H9 (cell line): ENCODE measurements around the gene BICRAL. TPM values are rescaled to one million over a fixed set of nuclear protein-coding genes. Genes with fewer than 3 reads are reported as not detected.
A peak's percentile ranks its signal among the peaks of the same experiment; 100 is the strongest.

ENCODE experiments used
- DNase-seq: peaks from one replicate; pipeline ENCODE4 v3.0.0-alpha.2; 2017
- H2AFZ ChIP-seq: one replicate; pipeline ENCODE4 v1.6.1; 2013; ENCODE audit warnings: mild to moderate bottlenecking, low read length, control low read depth, moderate library complexity
- H2AK5ac ChIP-seq: 2 replicates; pipeline ENCODE4 v1.6.1; 2013; ENCODE audit warnings: low read length, control low read depth, mixed read lengths; ENCODE audit not compliant: insufficient read length
- H2BK120ac ChIP-seq: one replicate; pipeline ENCODE4 v1.6.1; 2013; ENCODE audit warnings: low read depth, mild to moderate bottlenecking, low read length, control low read depth, inconsistent platforms; ENCODE audit not compliant: poor library complexity, severe bottlenecking
- H2BK12ac ChIP-seq: 2 replicates; pipeline ENCODE4 v1.6.1; 2013; ENCODE audit warnings: low read length, control low read depth, mixed read lengths, low read depth; ENCODE audit not compliant: insufficient read length
- H2BK15ac ChIP-seq: 2 replicates; pipeline ENCODE4 v1.6.1; 2013; ENCODE audit warnings: low read depth, low read length, control low read depth
- H2BK20ac ChIP-seq: one replicate; pipeline ENCODE4 v1.6.1; 2013; ENCODE audit warnings: low read depth, mild to moderate bottlenecking, low read length, control low read depth, inconsistent platforms; ENCODE audit not compliant: poor library complexity, severe bottlenecking
- H2BK5ac ChIP-seq: 2 replicates; pipeline ENCODE4 v1.6.1; 2013; ENCODE audit warnings: low read length, control low read depth, mixed read lengths; ENCODE audit not compliant: insufficient read length
- H3K14ac ChIP-seq: 2 replicates; pipeline ENCODE4 v1.6.1; 2013; ENCODE audit warnings: low read length, control low read depth; ENCODE audit not compliant: insufficient read depth
- H3K18ac ChIP-seq: 2 replicates; pipeline ENCODE4 v1.6.1; 2013; ENCODE audit warnings: low read depth, mild to moderate bottlenecking, mixed read lengths, low read length, control low read depth; ENCODE audit not compliant: insufficient read length
- H3K23ac ChIP-seq: 2 replicates; pipeline ENCODE4 v1.6.1; 2013; ENCODE audit warnings: low read length, control low read depth, mixed read lengths, low read depth; ENCODE audit not compliant: insufficient read length
- H3K23me2 ChIP-seq: 2 replicates; pipeline ENCODE4 v1.6.1; 2013; ENCODE audit warnings: low read depth, mild to moderate bottlenecking, mixed read lengths, low read length, control low read depth; ENCODE audit not compliant: insufficient read length, poor library complexity, severe bottlenecking
- H3K27ac ChIP-seq: 2 replicates; pipeline ENCODE4 v1.5.1; 2013; ENCODE audit warnings: low read length, control low read depth, mixed read lengths, low read depth; ENCODE audit not compliant: insufficient read length
- H3K27me3 ChIP-seq: 2 replicates; pipeline ENCODE4 v1.6.1; 2013; ENCODE audit warnings: low read length, control low read depth, inconsistent platforms; ENCODE audit not compliant: insufficient read depth
- H3K4ac ChIP-seq: 2 replicates; pipeline ENCODE4 v1.6.1; 2013; ENCODE audit warnings: low read depth, mild to moderate bottlenecking, control low read depth, inconsistent platforms, low read length, moderate library complexity
- H3K4me1 ChIP-seq: 2 replicates; pipeline ENCODE4 v1.6.1; 2013; ENCODE audit warnings: low read length, control low read depth, inconsistent platforms; ENCODE audit not compliant: insufficient read depth
- H3K4me2 ChIP-seq: 2 replicates; pipeline ENCODE4 v1.6.1; 2013; ENCODE audit warnings: low read length, control low read depth, mixed read lengths; ENCODE audit not compliant: insufficient read length, insufficient read depth
- H3K56ac ChIP-seq: 2 replicates; pipeline ENCODE4 v1.6.1; 2013; ENCODE audit warnings: low read depth, mild to moderate bottlenecking, mixed read lengths, low read length, control low read depth; ENCODE audit not compliant: insufficient read length
- H3K79me1 ChIP-seq: 2 replicates; pipeline ENCODE4 v1.6.1; 2013; ENCODE audit warnings: low read depth, mild to moderate bottlenecking, moderate library complexity, low read length, control low read depth, inconsistent platforms; ENCODE audit not compliant: insufficient read depth, poor library complexity, severe bottlenecking
- H3K79me2 ChIP-seq: 2 replicates; pipeline ENCODE4 v1.6.1; 2013; ENCODE audit warnings: low read length, control low read depth, inconsistent platforms; ENCODE audit not compliant: insufficient read depth
- H3K9ac ChIP-seq: 2 replicates; pipeline ENCODE4 v1.6.1; 2013; ENCODE audit warnings: low read length, control low read depth, mixed read lengths; ENCODE audit not compliant: insufficient read length; ENCODE audit errors: extremely low read depth
- H3K9me3 ChIP-seq: one replicate; pipeline ENCODE4 v1.6.1; 2013; ENCODE audit warnings: low read depth, low read length, inconsistent platforms; ENCODE audit not compliant: control insufficient read depth
- H3T11ph ChIP-seq: one replicate; pipeline ENCODE4 v1.6.1; 2013; ENCODE audit warnings: mild to moderate bottlenecking, low read length, control low read depth, inconsistent platforms
- H4K20me1 ChIP-seq: one replicate; pipeline ENCODE4 v1.6.1; 2013; ENCODE audit not compliant: control insufficient read depth, insufficient read length, insufficient read depth
- H4K5ac ChIP-seq: 2 replicates; pipeline ENCODE4 v1.6.1; 2013; ENCODE audit warnings: low read depth, mild to moderate bottlenecking, mixed read lengths, low read length, control low read depth; ENCODE audit not compliant: insufficient read length
- H4K8ac ChIP-seq: replicated peaks from 2 replicates; pipeline ENCODE4 v1.6.1; 2013; ENCODE audit warnings: low read length, control low read depth, mixed read lengths, low read depth; ENCODE audit not compliant: insufficient read length
- H4K91ac ChIP-seq: 2 replicates; pipeline ENCODE4 v1.6.1; 2013; ENCODE audit warnings: low read depth, mild to moderate bottlenecking, moderate library complexity, mixed read lengths, low read length, control low read depth; ENCODE audit not compliant: insufficient read length
- H3K27ac Mint-ChIP-seq, 3 experiments: 2 replicates in 2 of 3; 3 replicates in 1 of 3; pipeline ENCODE4 v1.8.0; 2020 to 2021; ENCODE audit warnings: mixed read lengths in 3 of 3, mild to moderate bottlenecking in 1 of 3, moderate library complexity in 1 of 3
- H3K27me3 Mint-ChIP-seq: 2 replicates; pipeline ENCODE4 v1.8.0; 2021; ENCODE audit warnings: low read depth, mild to moderate bottlenecking, moderate library complexity, mixed read lengths
- H3K36me3 Mint-ChIP-seq, 3 experiments: 2 replicates in 2 of 3; 3 replicates in 1 of 3; pipeline ENCODE4 v1.8.0; 2020 to 2021; ENCODE audit warnings: low read depth in 3 of 3, mixed read lengths in 3 of 3; ENCODE audit not compliant: insufficient read depth in 1 of 3
- H3K4me1 Mint-ChIP-seq, 2 experiments: 2 replicates each; pipeline ENCODE4 v1.8.0; 2020; ENCODE audit warnings: mixed read lengths in 2 of 2
- H3K4me3 Mint-ChIP-seq, 2 experiments: 2 replicates in 1 of 2; 3 replicates in 1 of 2; pipeline ENCODE4 v1.8.0; 2020 to 2021; ENCODE audit warnings: mild to moderate bottlenecking in 2 of 2, mixed read lengths in 2 of 2, moderate library complexity in 1 of 2
- H3K9me3 Mint-ChIP-seq, 2 experiments: 2 replicates in 1 of 2; 3 replicates in 1 of 2; pipeline ENCODE4 v1.8.0; 2020; ENCODE audit warnings: mild to moderate bottlenecking in 2 of 2, mixed read lengths in 2 of 2, moderate library complexity in 1 of 2
- WGBS: extraction: QIAGEN DNeasy Blood & Tissue Kit; methylation state at CpG from one replicate; pipeline ENCODE4 v1.1.7; 2013; ENCODE audit warnings: missing lambda C conversion rate, low lambda C conversion rate, mixed read lengths; ENCODE audit not compliant: insufficient read length; ENCODE audit errors: extremely low coverage; 5-methylcytosine and 5-hydroxymethylcytosine counted together
- total RNA-seq: library from RNA; stranded (reverse); gene quantifications from 2 replicates; pipeline ENCODE4 v1.2.1, GENCODE V29; 2021
- TF ChIP-seq, protein P1 (sequence below): fragments of 200-600 bp; sonication (generic); conservative IDR thresholded peaks from 3 replicates; pipeline ENCODE4 v1.8.0; 2021; ENCODE audit warnings: antibody characterized with exemption, mild to moderate bottlenecking

BICRAL gene
- total RNA-seq, 1 experiment from 2014 or later, result 9.8 TPM

DNA sequence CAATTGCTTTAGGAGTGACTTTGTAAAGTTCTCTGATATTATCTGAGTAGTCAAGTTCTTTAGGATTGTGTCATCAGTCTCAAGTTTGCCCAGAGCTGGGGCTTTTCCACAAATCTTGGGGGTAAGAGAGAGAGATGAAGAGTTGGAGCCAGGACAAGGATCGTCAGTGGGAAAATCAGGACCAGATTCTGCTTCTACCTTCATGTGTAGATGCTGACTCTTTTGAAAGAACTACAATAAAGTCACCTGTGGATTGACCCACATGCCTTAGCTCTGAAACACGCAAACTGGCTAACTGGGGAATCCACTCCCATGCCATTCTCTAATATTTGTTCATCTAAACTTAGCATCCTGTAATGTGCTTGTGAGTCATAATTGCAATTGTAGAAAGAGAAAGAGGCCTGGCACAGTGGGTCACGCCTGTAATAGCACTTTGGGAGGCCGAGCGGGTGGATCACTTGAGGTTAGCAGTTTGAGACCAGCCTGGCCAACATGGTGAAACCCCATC, 15.6 kb upstream of the BICRAL start:
- Histone ChIP-seq H3K4ac (no peak overlapping the region), H3K4me1 (peaks cover 8% of the 10 kb centered on the region; the same call in 1 of the 2 replicates), H2AFZ (no peak overlapping the region), H3K56ac (no peak overlapping the region), H2BK120ac (no peak overlapping the region), H3K27ac (no peak overlapping the region), H3K9me3 (no peaks in the 10 kb centered on the region), H3K14ac (no peak overlapping the region), H4K20me1 (no peaks in the 10 kb centered on the region), H2BK15ac (no peak overlapping the region), H4K5ac (no peak overlapping the region), H3K4me2 (no peak overlapping the region), H3T11ph (no peak overlapping the region), H3K9ac (no peak overlapping the region), H4K91ac (no peak overlapping the region), H2BK5ac (no peak overlapping the region), H2AK5ac (no peak overlapping the region), H3K27me3 (no peaks in the 10 kb centered on the region), H3K79me2 (no peaks in the 10 kb centered on the region), H3K23ac (no peak overlapping the region), H2BK20ac (no peak overlapping the region), H3K79me1 (no peaks in the 10 kb centered on the region), H2BK12ac (no peak overlapping the region), H4K8ac (no peak overlapping the region), H3K23me2 (peaks cover 4% of the 10 kb centered on the region), H3K18ac (no peak overlapping the region)
- Mint-ChIP-seq H3K36me3 (peaks cover 0 to 9% (median 2%) of the 10 kb centered on the region in 3 experiments; a peak in 2 of 7 replicates), H3K4me1 (peaks cover 17 to 19% of the 10 kb centered on the region in 2 experiments), H3K9me3 (no peaks in the 10 kb centered on the region), H3K4me3 (no peak overlapping the region), H3K27me3 (peaks cover 4% of the 10 kb centered on the region; the same call in 1 of the 2 replicates), H3K27ac (peak overlapping the region in 1 of 3 experiments; percentile 26; a peak in 1 of 7 replicates)
- TF ChIP-seq, protein P1, sequence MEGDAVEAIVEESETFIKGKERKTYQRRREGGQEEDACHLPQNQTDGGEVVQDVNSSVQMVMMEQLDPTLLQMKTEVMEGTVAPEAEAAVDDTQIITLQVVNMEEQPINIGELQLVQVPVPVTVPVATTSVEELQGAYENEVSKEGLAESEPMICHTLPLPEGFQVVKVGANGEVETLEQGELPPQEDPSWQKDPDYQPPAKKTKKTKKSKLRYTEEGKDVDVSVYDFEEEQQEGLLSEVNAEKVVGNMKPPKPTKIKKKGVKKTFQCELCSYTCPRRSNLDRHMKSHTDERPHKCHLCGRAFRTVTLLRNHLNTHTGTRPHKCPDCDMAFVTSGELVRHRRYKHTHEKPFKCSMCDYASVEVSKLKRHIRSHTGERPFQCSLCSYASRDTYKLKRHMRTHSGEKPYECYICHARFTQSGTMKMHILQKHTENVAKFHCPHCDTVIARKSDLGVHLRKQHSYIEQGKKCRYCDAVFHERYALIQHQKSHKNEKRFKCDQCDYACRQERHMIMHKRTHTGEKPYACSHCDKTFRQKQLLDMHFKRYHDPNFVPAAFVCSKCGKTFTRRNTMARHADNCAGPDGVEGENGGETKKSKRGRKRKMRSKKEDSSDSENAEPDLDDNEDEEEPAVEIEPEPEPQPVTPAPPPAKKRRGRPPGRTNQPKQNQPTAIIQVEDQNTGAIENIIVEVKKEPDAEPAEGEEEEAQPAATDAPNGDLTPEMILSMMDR, result no peak
- WGBS, result no CpG with 5 or more reads among the region's 5 CpGs
- DNase-seq, result no peak
